ENCODE results near the gene KLHDC9. TPM values are rescaled to one million over a fixed set of nuclear protein-coding genes. Genes with fewer than 3 reads are reported as not detected.

The KLHDC9 gene
- total RNA-seq, 1 donor from 2014 or later: 6.5 TPM

GRCh38 chr1:161121042-161121650 lies 23.0 kb downstream of the KLHDC9 start:
- no peak for TF ChIP-seq CTCF (conservative IDR thresholded peaks at IDR 0.05; ENCODE audit: low read depth, low read length)
- DNase-seq (ENCODE audit: low read depth): no peak
- no peak overlapping the region for H3K4me3 ChIP-seq (ENCODE audit: low read depth, low read length)

GRCh38 chr1:161121834-161122233 lies 23.7 kb downstream of the KLHDC9 start:
- DNase-seq (ENCODE audit: low read depth): no peak
- no peak overlapping the region for H3K4me3 ChIP-seq (ENCODE audit: low read depth, low read length)
- no peak for TF ChIP-seq CTCF (conservative IDR thresholded peaks at IDR 0.05; ENCODE audit: low read depth, low read length)

- DNase-seq (ENCODE audit: low read depth): no peak
- H3K4me3 ChIP-seq (ENCODE audit: low read depth, low read length): no peak overlapping the region
- no peak for TF ChIP-seq CTCF (conservative IDR thresholded peaks at IDR 0.05; ENCODE audit: low read depth, low read length)
Measured at GRCh38 chr1:161122967-161123366, 24.8 kb downstream of the KLHDC9 start.

GRCh38 chr1:161127649-161128048 lies 29.5 kb downstream of the KLHDC9 start:
- H3K4me3 ChIP-seq (ENCODE audit: low read depth, low read length): no peak overlapping the region
- no peak for DNase-seq (ENCODE audit: low read depth)
- no peak for TF ChIP-seq CTCF (conservative IDR thresholded peaks at IDR 0.05; ENCODE audit: low read depth, low read length)

- H3K4me3 ChIP-seq (ENCODE audit: low read depth, low read length): no peak overlapping the region
- TF ChIP-seq CTCF (conservative IDR thresholded peaks at IDR 0.05; ENCODE audit: low read depth, low read length): no peak
Measured at GRCh38 chr1:161128591-161129420, 30.6 kb downstream of the KLHDC9 start.

GRCh38 chr1:161130266-161130665 lies 32.1 kb downstream of the KLHDC9 start:
- no peak for TF ChIP-seq CTCF (conservative IDR thresholded peaks at IDR 0.05; ENCODE audit: low read depth, low read length)
- no peak for DNase-seq (ENCODE audit: low read depth)
- H3K4me3 ChIP-seq (ENCODE audit: low read depth, low read length): no peak overlapping the region

More at GRCh38 chr1:161128591-161129420, 30.6 kb downstream of the KLHDC9 start:
- no peak for DNase-seq (ENCODE audit: low read depth)
